GM18951 (cell line): Measurements from ENCODE around the gene NXPH3.

Experiments
- POLR2A ChIP-seq: IDR thresholded peaks from 4 replicates; pipeline ENCODE4 v1.6.1; 2011; ENCODE audit warnings: mild to moderate bottlenecking; ENCODE audit not compliant: insufficient read length, insufficient read depth; ENCODE audit errors: extremely low read depth
- in situ Hi-C: fragments of 300-500 bp; cut with MboI; formaldehyde crosslinking; loops from one replicate; pipeline ENCODE4 v1.12.0; 2022; ENCODE audit warnings: low sequenced_read_pairs, mixed read lengths, inconsistent platforms; ENCODE audit not compliant: unreplicated experiment

NXPH3 gene

GRCh38 chr17:49613182-49613800 is 37.6 kb downstream of the NXPH3 start:
- in situ Hi-C loops: no loop called here

GRCh38 chr17:49616086-49616485 is 40.4 kb downstream of the NXPH3 start:
- no peak for TF ChIP-seq POLR2A
- in situ Hi-C loops: no loop called here

More at GRCh38 chr17:49613182-49613800, 37.6 kb downstream of the NXPH3 start:
- TF ChIP-seq POLR2A: no peak

GRCh38 chr17:49616601-49617131 is 41.0 kb downstream of the NXPH3 start:
- in situ Hi-C loops: no loop called here

GRCh38 chr17:49618028-49618611 is 42.4 kb downstream of the NXPH3 start:
- TF ChIP-seq POLR2A: no peak
- in situ Hi-C loops: no loop called here

More at GRCh38 chr17:49616601-49617131, 41.0 kb downstream of the NXPH3 start:
- no peak for TF ChIP-seq POLR2A

- in situ Hi-C loops: no loop called here
- no peak for TF ChIP-seq POLR2A
Measured at GRCh38 chr17:49621420-49621819, 45.7 kb downstream of the NXPH3 start.

GRCh38 chr17:49621946-49622529 is 46.4 kb downstream of the NXPH3 start:
- no peak for TF ChIP-seq POLR2A
- in situ Hi-C loops: no loop called here

GRCh38 chr17:49624896-49625295 is 49.2 kb downstream of the NXPH3 start:
- no peak for TF ChIP-seq POLR2A
- in situ Hi-C loops: no loop called here

- no peak for TF ChIP-seq POLR2A
- in situ Hi-C loops: no loop called here
Measured at GRCh38 chr17:49629447-49629846, 53.8 kb downstream of the NXPH3 start.

- no peak for TF ChIP-seq POLR2A
- in situ Hi-C loops: no loop called here
Measured at GRCh38 chr17:49630113-49630900, 54.6 kb downstream of the NXPH3 start.

GRCh38 chr17:49631496-49631895 is 55.8 kb downstream of the NXPH3 start:
- in situ Hi-C loops: no loop called here
- no peak for TF ChIP-seq POLR2A
